ENCODE results near the gene RAP2B.
"Not testable (repeated sequence)": the region's sequence is repeated elsewhere in the genome, so short reads cannot be mapped to it uniquely, and the experiment has no call there.

The RAP2B gene

DNA sequence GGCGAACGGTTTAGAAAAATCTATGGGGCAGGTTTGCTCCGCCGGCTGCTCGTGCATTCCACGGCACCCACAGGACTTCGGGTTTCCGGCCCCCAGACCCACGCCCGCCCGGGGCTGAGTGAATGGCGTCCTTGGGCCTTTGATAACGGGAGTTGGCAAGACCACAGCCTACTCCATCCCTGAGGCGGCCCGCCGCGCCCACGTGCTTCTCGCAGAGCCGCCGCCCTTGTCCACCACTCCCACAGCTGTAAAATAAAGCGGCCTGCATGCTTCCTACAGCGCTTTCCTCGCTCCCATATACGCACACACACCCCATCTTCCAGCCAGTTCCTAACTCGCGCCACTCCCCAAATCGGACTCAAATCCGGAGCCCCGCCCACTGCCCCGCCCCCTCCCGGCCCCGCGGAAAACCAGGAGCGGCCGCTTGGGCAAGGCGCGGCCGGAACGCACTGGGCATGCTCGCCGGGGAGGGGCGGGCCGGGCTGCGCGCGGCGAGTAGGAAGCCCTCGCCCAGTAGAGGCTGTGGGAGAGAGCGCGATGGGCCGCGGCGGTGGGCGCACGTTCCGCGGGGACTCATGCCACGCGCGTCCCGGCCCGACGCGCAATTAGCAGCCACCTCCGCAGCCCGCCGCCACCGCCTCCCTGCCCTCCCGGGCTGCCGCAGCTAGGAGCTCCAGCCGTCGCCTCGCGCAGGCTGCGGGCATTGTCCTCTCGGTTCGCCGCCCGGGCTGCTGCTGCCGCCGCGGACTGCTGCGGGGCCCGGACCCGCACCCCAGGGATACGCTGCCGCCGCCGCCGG lies at the start of gene RAP2B:
TSS of gene RAP2B (plus strand) at position 513 of the 799 bp plus-strand sequence. CDS start 468 bp downstream, outside the sequence.
- peak; percentile 99 for DNase-seq

DNA sequence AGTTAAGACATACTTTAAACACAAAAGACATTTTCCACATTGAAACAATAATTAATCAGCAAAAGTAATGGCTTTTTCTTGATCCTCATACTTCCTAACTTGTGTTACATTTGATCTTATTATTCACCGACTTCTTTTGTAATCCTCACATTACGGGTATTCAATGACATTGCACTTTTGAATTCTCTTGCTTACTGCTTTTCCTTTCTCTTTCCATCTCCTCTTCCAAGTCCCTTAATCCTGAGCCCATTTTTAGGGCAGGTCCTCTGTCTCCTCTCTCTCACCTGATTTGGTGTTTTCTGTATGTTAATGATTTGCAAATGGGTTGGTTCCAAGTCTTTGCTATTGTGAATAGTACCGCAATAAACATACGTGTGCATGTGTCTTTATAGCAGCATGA lies 48.5 kb upstream of the RAP2B start:
- no peak for DNase-seq

DNA sequence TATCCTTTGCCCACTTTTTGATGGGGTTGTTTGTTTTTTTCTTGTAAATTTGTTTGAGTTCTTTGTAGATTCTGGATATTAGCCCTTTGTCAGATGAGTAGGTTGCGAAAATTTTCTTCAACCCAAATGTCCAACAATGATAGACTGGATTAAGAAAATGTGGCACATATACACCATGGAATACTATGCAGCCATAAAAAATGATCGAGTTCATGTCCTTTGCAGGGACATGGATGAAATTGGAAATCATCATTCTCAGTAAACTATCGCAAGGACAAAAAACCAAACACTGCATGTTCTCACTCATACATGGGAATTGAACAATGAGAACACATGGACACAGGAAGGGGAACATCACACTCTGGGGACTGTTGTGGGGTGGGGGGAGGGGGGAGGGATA lies 47.8 kb upstream of the RAP2B start:
- DNase-seq = not testable (repeated sequence)

GRCh38 chr3:153115326-153115725 lies 46.7 kb upstream of the RAP2B start:
- DNase-seq = no peak

DNA sequence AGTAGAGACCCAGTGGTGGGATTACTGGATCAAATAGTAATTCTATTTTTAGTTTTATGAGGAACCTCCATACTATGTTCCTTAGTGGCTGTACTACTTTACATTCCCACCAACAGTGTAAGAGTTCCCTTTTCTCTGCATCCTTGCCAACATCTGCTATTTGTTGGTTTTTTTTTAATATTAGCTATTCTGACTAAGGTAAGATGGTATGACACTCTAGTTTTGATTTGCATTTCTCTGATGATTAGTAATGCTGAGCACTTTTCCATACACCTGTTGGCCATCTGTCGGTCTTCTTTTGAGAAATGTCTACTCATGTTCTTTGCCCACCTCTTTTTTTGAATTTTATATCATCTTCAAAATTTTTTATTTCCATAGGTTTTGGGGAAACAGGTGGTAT lies 34.2 kb upstream of the RAP2B start:
- no peak for DNase-seq

DNA sequence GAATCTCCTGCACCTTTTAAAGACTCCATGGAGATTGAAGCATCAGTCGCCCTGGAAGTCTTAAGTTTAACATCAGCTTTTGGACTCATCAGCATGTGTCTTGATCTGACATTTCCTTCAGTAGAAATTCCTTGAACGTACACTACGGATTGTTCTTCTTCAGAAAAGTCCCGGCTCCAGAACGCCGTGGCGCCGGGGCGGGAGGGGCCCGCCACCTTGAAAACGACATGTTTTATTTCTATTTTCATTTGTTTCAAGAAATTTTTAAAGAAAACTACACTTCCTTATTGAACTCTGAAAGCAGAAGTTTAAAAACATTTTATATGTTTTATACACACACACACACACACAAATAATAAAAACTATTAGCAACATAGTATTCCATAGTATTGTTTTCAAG lies 32.6 kb upstream of the RAP2B start:
- no peak for DNase-seq

DNA sequence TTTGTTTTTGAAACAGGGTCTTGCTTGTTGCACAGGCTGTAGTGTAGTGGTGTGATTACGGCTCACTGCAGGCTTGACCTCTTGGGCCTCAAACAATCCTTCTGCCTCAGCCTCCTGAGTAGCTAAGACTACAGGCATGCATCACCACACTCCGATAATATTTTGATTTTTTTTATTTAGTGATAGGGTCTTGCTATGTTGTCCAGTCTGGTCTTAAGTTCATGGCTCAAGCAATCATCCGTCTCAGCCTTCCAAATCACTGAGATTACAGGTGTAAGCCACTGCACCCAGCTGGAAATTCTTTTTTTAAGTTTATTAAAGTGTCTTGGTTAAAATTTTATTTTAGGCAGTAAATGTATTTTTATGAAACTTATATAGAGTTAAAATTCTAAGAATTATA lies 32.2 kb upstream of the RAP2B start:
- no peak for DNase-seq

- DNase-seq = no peak
Observed at GRCh38 chr3:153130312-153130977, 31.6 kb upstream of the RAP2B start.

GRCh38 chr3:153137626-153138025 lies 24.4 kb upstream of the RAP2B start:
- no peak for DNase-seq

DNA sequence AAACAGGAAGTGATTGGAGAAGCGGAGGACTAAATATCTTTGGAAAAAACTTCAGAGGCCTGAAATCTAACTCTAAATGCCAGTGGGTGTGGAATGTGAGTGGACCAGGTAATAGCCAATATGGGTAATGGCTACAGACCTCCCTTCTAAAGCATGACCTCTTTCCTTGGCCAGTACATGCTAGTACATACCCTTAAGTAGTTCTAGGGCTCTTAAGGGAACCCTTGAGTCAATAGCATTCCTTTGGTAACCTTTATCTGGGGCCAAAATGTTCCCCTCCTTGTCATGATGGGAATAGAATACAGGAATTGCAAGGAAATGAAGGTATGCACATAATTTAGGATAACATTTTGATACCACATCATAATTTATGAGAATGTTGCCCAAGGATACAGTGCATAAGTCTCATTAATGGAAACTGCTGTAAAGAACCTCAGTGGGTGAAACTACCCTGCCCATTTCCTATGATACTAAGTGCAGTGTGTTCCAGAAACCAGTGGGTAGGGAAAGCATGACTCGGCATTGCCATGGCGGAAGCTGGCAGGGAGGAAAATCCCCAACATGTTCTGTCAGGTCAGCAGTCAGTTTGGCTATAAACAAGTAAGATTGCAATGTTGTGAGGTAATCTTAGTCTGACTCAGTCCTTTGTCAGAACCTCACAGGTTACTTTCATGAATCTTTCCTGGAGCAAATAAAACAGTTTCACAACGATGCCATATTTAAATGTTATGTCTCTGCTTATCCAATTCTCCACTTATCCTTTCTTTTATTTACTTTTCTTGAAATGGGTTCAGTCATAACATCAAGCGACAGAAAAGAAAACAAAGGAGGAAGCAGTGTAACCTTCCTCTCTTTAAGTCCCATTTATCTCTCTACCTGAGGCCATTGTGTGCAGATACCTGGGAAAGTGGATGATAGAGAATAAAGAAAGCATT lies 23.5 kb upstream of the RAP2B start:
- DNase-seq = peak; percentile 27

DNA sequence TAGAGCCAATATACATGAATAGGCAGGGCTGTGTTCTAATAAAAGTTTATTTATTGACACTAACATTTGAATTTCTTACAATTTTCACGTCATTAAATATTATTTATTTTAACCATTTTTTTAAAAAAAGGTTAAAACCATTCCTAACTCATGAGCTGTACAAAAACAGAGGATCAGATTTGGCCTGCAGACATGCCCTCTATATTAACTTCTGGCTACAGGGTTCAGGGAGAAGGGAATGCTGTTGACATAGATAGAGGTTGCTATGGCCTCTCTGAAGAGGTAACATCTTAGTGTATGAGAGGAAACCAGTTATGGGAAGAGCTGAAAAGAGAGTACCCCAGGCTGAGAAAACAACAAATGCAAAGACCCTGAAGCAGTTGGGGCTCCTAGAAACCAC lies 19.1 kb upstream of the RAP2B start:
- no peak for DNase-seq

DNA sequence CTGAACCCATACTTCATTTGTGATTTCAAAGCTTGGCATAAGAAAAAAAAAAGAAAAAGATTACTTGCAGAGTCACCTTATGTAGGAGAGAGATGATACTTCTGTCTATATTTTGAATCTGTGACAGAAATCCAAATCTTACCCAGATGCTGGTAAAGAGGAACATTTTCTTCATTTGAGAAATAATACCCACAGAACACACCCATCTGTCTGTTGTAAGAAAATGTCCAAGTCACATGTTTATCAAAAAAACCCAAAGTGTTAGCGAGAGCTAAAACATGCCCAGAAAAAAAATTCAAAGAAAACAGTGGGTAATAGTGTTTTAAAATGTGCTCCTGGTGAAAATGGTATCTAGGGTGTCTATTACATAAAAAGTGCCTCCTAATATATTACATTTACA lies 18.0 kb upstream of the RAP2B start:
- no peak for DNase-seq

- DNase-seq = no peak
Observed at GRCh38 chr3:153144779-153145178, 17.2 kb upstream of the RAP2B start.

- no peak for DNase-seq
Observed at GRCh38 chr3:153145454-153145853, 16.6 kb upstream of the RAP2B start.

DNA sequence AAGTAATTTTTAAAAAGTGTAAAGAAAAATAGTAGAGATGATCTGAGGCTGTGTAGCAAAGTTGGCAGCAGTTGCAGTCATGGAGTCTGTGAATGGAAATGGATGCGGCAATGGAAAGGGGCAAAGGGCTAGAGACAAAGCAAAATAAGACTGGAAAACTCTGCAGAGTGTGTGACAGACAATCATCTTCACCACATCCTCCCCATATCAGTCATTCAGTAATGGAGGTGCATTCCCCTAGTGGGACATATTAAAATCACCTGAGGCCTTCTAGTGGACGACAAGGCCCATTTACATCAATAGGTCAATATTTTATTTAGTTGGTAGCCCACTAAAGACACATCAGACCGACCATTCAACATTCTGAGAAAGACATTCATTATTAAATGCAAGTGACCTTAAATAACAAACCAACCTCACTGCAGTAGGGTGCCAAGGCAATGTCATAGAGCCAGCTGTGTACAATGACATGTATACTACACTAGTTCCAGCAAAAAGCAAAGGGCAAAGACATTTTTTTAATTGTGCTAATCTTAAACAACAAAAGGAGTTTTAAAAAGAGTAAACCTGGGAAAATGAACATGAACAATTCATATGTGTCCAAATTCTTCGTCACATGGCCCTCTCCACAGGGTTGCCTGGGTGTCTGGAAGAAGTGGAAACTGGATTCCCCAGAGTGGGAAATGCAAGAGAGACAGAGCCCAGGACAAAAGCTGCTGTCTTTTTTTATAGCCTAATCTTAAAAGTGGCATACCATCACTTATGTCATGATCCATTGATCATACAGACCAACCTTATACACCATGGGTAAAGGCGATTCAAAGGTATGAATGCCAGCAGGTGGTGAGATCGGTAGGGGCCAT lies 15.6 kb upstream of the RAP2B start:
- no peak for DNase-seq

GRCh38 chr3:153150991-153151390 lies 11.0 kb upstream of the RAP2B start:
- DNase-seq = no peak

DNA sequence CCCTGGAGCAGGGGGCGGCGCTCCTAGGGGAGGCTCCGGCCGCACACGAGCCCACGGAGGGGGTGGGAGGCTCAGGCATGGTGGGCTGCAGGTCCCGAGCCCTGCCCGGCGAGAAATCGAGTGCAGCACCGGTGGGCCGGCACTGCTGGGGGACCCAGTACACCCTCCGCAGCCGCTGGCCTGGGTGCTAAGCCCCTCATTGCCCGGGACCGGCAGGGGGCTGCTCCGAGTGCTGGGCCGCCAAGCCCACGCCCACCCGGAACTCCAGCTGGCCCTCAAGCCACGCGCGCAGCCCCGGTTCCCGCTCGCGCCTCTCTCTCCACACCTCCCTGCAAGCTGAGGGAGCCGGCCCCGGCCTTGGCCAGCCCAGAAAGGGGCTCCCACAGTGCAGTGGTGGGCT lies 6.2 kb upstream of the RAP2B start:
- not testable (repeated sequence) for DNase-seq

DNA sequence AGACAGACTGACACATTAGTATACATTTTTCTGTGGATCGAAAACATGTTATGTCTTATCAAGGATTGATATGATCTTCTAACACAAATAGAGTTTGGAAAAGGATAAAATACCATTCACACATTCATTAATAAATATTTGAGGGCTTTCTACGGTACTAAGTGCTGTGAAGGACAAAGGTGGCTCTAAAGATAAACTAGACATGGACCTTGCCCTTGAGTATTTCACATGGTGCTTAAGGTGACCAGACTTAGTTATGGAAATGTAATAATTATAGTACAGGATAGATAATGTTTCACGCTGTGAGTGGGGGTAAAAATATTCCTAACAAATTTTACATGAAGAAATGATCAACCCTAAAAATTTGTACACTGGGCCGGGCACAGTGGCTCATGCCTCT lies 3.8 kb upstream of the RAP2B start:
- DNase-seq = no peak

GRCh38 chr3:153158961-153159735 lies 2.9 kb upstream of the RAP2B start:
- no peak for DNase-seq

- no peak for DNase-seq
Observed at GRCh38 chr3:153159771-153160397, 2.1 kb upstream of the RAP2B start.

All from left hindlimb (tissue), 1 donor.